ENCODE results near the gene JOSD2. TPM values are rescaled to one million over a fixed set of nuclear protein-coding genes. Genes with fewer than 3 reads are reported as not detected.

Gene JOSD2
- total and polyA plus RNA-seq, 9 of the 15 experiments (the other 6 are each of a cell fraction or from before 2014, with no cell fraction given) = 0.06 to 14.4 (median 3.1) TPM

- TF ChIP-seq MTA3 (IDR thresholded peaks at IDR 0.05; ENCODE audit: borderline replicate concordance) (peak; percentile 100), MTA2 (IDR thresholded peaks at IDR 0.05; ENCODE audit: low read depth) (no peak), POLR2A (conservative IDR thresholded peaks at IDR 0.05) (peak; percentile 94), ZNF589 (CRISPR knock-in tag; IDR thresholded peaks at IDR 0.05; ENCODE audit: low read depth) (0 out of 2 replicates have a peak, but pooled peaks have one; percentile 32), POLR2B (IDR thresholded peaks at IDR 0.05; ENCODE audit: low read depth, partially characterized antibody) (peak; percentile 97), REST (IDR thresholded peaks at IDR 0.05; ENCODE audit: borderline replicate concordance) (no peak), REST (CRISPR knock-in tag; IDR thresholded peaks at IDR 0.05; ENCODE audit: low read depth) (no peak), PURB (CRISPR knock-in tag; IDR thresholded peaks at IDR 0.05; ENCODE audit: low read depth) (no peak), CREBBP (IDR thresholded peaks at IDR 0.05; ENCODE audit: low read depth, low read length) (no peak), MAFF (IDR thresholded peaks at IDR 0.05; ENCODE audit: low read length) (no peak), FOXA3 (CRISPR knock-in tag; conservative IDR thresholded peaks at IDR 0.05 in 1 of 2, IDR thresholded peaks at IDR 0.05 in 1 of 2) (no peak), ZNF134 (CRISPR knock-in tag; conservative IDR thresholded peaks at IDR 0.05) (no peak), HDAC8 (tag; IDR thresholded peaks at IDR 0.05) (no peak; the same call in 1 of the 2 replicates), ZNF146 (CRISPR knock-in tag; IDR thresholded peaks at IDR 0.05; ENCODE audit: unreplicated experiment) (no peak), RREB1 (CRISPR knock-in tag; IDR thresholded peaks at IDR 0.05) (no peak), PHB (CRISPR knock-in tag; IDR thresholded peaks at IDR 0.05) (no peak)
Observed at GRCh38 chr19:50476224-50476906, 34.6 kb downstream of the JOSD2 start, which contains the start of the genes EMC10 and GARIN5A (continued).
